Keratinocyte (primary cell): Measurements from ENCODE around the gene SPOP. TPM values are rescaled to one million over a fixed set of nuclear protein-coding genes. Genes with fewer than 3 reads are reported as not detected.

Experiments used
- DNase-seq: peaks from one replicate; pipeline ENCODE4 v3.0.0-alpha.2; 2011; ENCODE audit warnings: low read depth, missing footprints, low spot score
- FAIRE-seq: peaks from 2 replicates; lab custom pipeline; 2011; peaks lifted over from hg19 to GRCh38; lab: Jason Lieb, UNC
- H2AFZ ChIP-seq: 2 replicates; pipeline ENCODE4 v1.6.0; 2012; ENCODE audit warnings: low read length, control low read depth, inconsistent platforms; ENCODE audit not compliant: control insufficient read depth
- H3K27ac ChIP-seq: 2 replicates; pipeline ENCODE4 v1.5.1; 2011; ENCODE audit warnings: low read length; ENCODE audit not compliant: control insufficient read depth, insufficient read depth
- H3K27me3 ChIP-seq: 3 replicates; pipeline ENCODE4 v1.6.0; 2011; ENCODE audit warnings: low read length; ENCODE audit not compliant: control insufficient read depth, insufficient read depth; ENCODE audit errors: extremely low read depth
- H3K36me3 ChIP-seq, 2 experiments: 2 replicates in 1 of 2; 3 replicates in 1 of 2; pipeline ENCODE4 v1.5.1; 2011; ENCODE audit warnings: low read length in 2 of 2, mild to moderate bottlenecking in 1 of 2; ENCODE audit not compliant: control insufficient read depth in 2 of 2, insufficient read depth in 2 of 2; ENCODE audit errors: extremely low read depth in 1 of 2
- H3K4me1 ChIP-seq: 3 replicates; pipeline ENCODE4 v1.5.1; 2011; ENCODE audit warnings: low read length; ENCODE audit not compliant: control insufficient read depth, insufficient read depth; ENCODE audit errors: extremely low read depth
- H3K4me2 ChIP-seq: 3 replicates; pipeline ENCODE4 v1.6.0; 2011; ENCODE audit warnings: low read depth, low read length; ENCODE audit not compliant: control insufficient read depth, insufficient read depth; ENCODE audit errors: extremely low read depth
- H3K4me3 ChIP-seq, 3 experiments: fragments of 200-600 bp in 1 of 3; sonication (generic) in 1 of 3; 2 replicates in 2 of 3; 3 replicates in 1 of 3; pipeline ENCODE4 v1.5.1; 2011 to 2016; ENCODE audit warnings: low read length in 3 of 3, mild to moderate bottlenecking in 3 of 3, control low read depth in 2 of 3, inconsistent platforms in 1 of 3, low read depth in 1 of 3, mixed read lengths in 1 of 3, mixed run types in 1 of 3, moderate library complexity in 1 of 3; ENCODE audit not compliant: control insufficient read depth in 2 of 3, insufficient read depth in 2 of 3; ENCODE audit errors: extremely low read depth in 1 of 3
- H3K79me2 ChIP-seq: 2 replicates; pipeline ENCODE4 v1.6.0; 2012; ENCODE audit warnings: low read length; ENCODE audit not compliant: control insufficient read depth, insufficient read depth
- H3K9ac ChIP-seq: 3 replicates; pipeline ENCODE4 v1.6.0; 2011; ENCODE audit warnings: low read length; ENCODE audit not compliant: control insufficient read depth, insufficient read depth; ENCODE audit errors: extremely low read depth
- H3K9me1 ChIP-seq: 3 replicates; pipeline ENCODE4 v1.6.0; 2011; ENCODE audit warnings: low read length; ENCODE audit not compliant: control insufficient read depth, insufficient read depth; ENCODE audit errors: extremely low read depth
- H3K9me3 ChIP-seq: 2 replicates; pipeline ENCODE4 v1.5.1; 2012; ENCODE audit warnings: low read depth, low read length; ENCODE audit not compliant: control insufficient read depth
- H4K20me1 ChIP-seq: 3 replicates; pipeline ENCODE4 v1.6.0; 2011; ENCODE audit warnings: low read length; ENCODE audit not compliant: control insufficient read depth, insufficient read depth; ENCODE audit errors: extremely low read depth
- CTCF ChIP-seq, 3 experiments: IDR thresholded peaks in 1 of 3; conservative IDR thresholded peaks in 1 of 3; optimal IDR thresholded peaks in 1 of 3; 2 replicates in 2 of 3; 3 replicates in 1 of 3; pipeline versions ENCODE3 to v1.5.1; 2011; ENCODE audit warnings: low read length in 3 of 3, mild to moderate bottlenecking in 3 of 3, moderate library complexity in 2 of 3, control low read depth in 1 of 3, inconsistent platforms in 1 of 3; ENCODE audit not compliant: insufficient read depth in 2 of 3; ENCODE audit errors: extremely low read depth in 1 of 3
- EZH2 ChIP-seq: IDR thresholded peaks from one replicate; pipeline ENCODE4 v1.6.1; 2012; ENCODE audit warnings: inconsistent platforms, mild to moderate bottlenecking, low read length, moderate library complexity
- dilution Hi-C: fragments of 300-500 bp; cut with MboI; formaldehyde crosslinking; loops from one replicate; pipeline ENCODE4 v1.7.0; 2020; ENCODE audit warnings: low sequenced_read_pairs; ENCODE audit not compliant: extremely low pct_ligation_motif_present
- polyA plus RNA-seq, 5 experiments: library from polyadenylated mRNA; depleted of rRNA in 3 of 5; stranded (reverse) in 3 of 5; stranded (forward) in 1 of 5; unstranded in 1 of 5; fragments of >200 nt; gene quantifications; 1 replicate in 1 of 5; 2 replicates in 3 of 5; 3 replicates in 1 of 5; pipeline versions ENCODE4 v1.2.1 to v1.2.3, GENCODE V29; 2011 to 2012; ENCODE audit warnings: missing spikeins in 2 of 5, low read depth in 1 of 5, low replicate concordance in 1 of 5

SPOP gene
- polyA plus RNA-seq, 1 donor (not counting 4 experiments of a cell fraction or from before 2014, with no cell fraction given): 27.5 TPM

GRCh38 chr17:49722066-49722465 lies 44.2 kb upstream of the SPOP start:
- dilution Hi-C loops: no loop called here
- TF ChIP-seq EZH2: no peak
- no peak for TF ChIP-seq CTCF (optimal IDR thresholded peaks at IDR 0.05 in 1 of 3, IDR thresholded peaks at IDR 0.05 in 1 of 3, conservative IDR thresholded peaks at IDR 0.05 in 1 of 3; ENCODE audit: extremely low read depth in 1 of 3, insufficient read depth in 2 of 3, low read length in 3 of 3)
- peaks cover 0 to 16% of the 10 kb centered on the region in 2 experiments for H3K36me3 ChIP-seq
- FAIRE-seq: no peak
- no peak overlapping the region for H3K4me3 ChIP-seq
- H3K9me3 ChIP-seq: no peaks in the 10 kb centered on the region
- H3K4me2 ChIP-seq: no peak overlapping the region
- no peaks in the 10 kb centered on the region for H3K4me1 ChIP-seq
- H3K9ac ChIP-seq: no peak overlapping the region
- no peak for DNase-seq
- no peaks in the 10 kb centered on the region for H3K9me1 ChIP-seq
- no peak overlapping the region for H2AFZ ChIP-seq
- H3K27ac ChIP-seq: no peak overlapping the region
- no peaks in the 10 kb centered on the region for H4K20me1 ChIP-seq
- no peaks in the 10 kb centered on the region for H3K79me2 ChIP-seq
- no peaks in the 10 kb centered on the region for H3K27me3 ChIP-seq

- TF ChIP-seq CTCF (optimal IDR thresholded peaks at IDR 0.05 in 1 of 3, IDR thresholded peaks at IDR 0.05 in 1 of 3, conservative IDR thresholded peaks at IDR 0.05 in 1 of 3; ENCODE audit: extremely low read depth in 1 of 3, insufficient read depth in 2 of 3, low read length in 3 of 3) (no peak), EZH2 (no peak)
- no peak overlapping the region for H3K27ac ChIP-seq
- H3K9ac ChIP-seq: no peak overlapping the region
- no peaks in the 10 kb centered on the region for H3K27me3 ChIP-seq
- FAIRE-seq (no peak), DNase-seq (no peak)
- H3K79me2 ChIP-seq: no peaks in the 10 kb centered on the region
- no peak overlapping the region for H3K4me2 ChIP-seq
- no peaks in the 10 kb centered on the region for H4K20me1 ChIP-seq
- no peaks in the 10 kb centered on the region for H3K9me3 ChIP-seq
- H2AFZ ChIP-seq: no peak overlapping the region
- no peaks in the 10 kb centered on the region for H3K9me1 ChIP-seq
- H3K36me3 ChIP-seq: peaks cover 0 to 17% of the 10 kb centered on the region in 2 experiments
- dilution Hi-C loops: no loop called here
- H3K4me1 ChIP-seq: no peaks in the 10 kb centered on the region
- H3K4me3 ChIP-seq: no peak overlapping the region
Measured at GRCh38 chr17:49717371-49717861, 39.5 kb upstream of the SPOP start.
